ENCODE data around the gene YES1.
A peak's percentile ranks its signal among the peaks of the same experiment; 100 is the strongest.

The YES1 gene

GRCh38 chr18:709771-710170 is 102.3 kb downstream of the YES1 start:
- no peak overlapping the region for H3K4me3 ChIP-seq (ENCODE audit: control insufficient read depth, low read depth, low read length)
- DNase-seq (ENCODE audit: low read depth) = no peak
- no peak for TF ChIP-seq CTCF (conservative IDR thresholded peaks at IDR 0.05; ENCODE audit: control insufficient read depth, insufficient read depth, low read depth, low read length)

GRCh38 chr18:708096-708495 is 103.9 kb downstream of the YES1 start:
- DNase-seq (ENCODE audit: low read depth) = no peak
- no peak overlapping the region for H3K4me3 ChIP-seq (ENCODE audit: control insufficient read depth, low read depth, low read length)
- no peak for TF ChIP-seq CTCF (conservative IDR thresholded peaks at IDR 0.05; ENCODE audit: control insufficient read depth, insufficient read depth, low read depth, low read length)

- no peak for DNase-seq (ENCODE audit: low read depth)
- TF ChIP-seq CTCF (conservative IDR thresholded peaks at IDR 0.05; ENCODE audit: control insufficient read depth, insufficient read depth, low read depth, low read length) = no peak
- no peak overlapping the region for H3K4me3 ChIP-seq (ENCODE audit: control insufficient read depth, low read depth, low read length)
Measured at GRCh38 chr18:706405-706804, 105.6 kb downstream of the YES1 start.

GRCh38 chr18:703213-703967 is 108.7 kb downstream of the YES1 start:
- no peak overlapping the region for H3K4me3 ChIP-seq (ENCODE audit: control insufficient read depth, low read depth, low read length)
- DNase-seq (ENCODE audit: low read depth) = peak; percentile 90
- TF ChIP-seq CTCF (conservative IDR thresholded peaks at IDR 0.05; ENCODE audit: control insufficient read depth, insufficient read depth, low read depth, low read length) = no peak

- TF ChIP-seq CTCF (conservative IDR thresholded peaks at IDR 0.05; ENCODE audit: control insufficient read depth, insufficient read depth, low read depth, low read length) = no peak
- H3K4me3 ChIP-seq (ENCODE audit: control insufficient read depth, low read depth, low read length) = no peak overlapping the region
- DNase-seq (ENCODE audit: low read depth) = no peak
Measured at GRCh38 chr18:697800-698199, 114.2 kb downstream of the YES1 start.

- no peak for DNase-seq (ENCODE audit: low read depth)
- no peak for TF ChIP-seq CTCF (conservative IDR thresholded peaks at IDR 0.05; ENCODE audit: control insufficient read depth, insufficient read depth, low read depth, low read length)
- H3K4me3 ChIP-seq (ENCODE audit: control insufficient read depth, low read depth, low read length) = no peak overlapping the region
Measured at GRCh38 chr18:697012-697411, 115.0 kb downstream of the YES1 start.
